ENCODE measurements around the gene CDYL. TPM values are rescaled to one million over a fixed set of nuclear protein-coding genes. Genes with fewer than 3 reads are reported as not detected.

CDYL gene, protein sequence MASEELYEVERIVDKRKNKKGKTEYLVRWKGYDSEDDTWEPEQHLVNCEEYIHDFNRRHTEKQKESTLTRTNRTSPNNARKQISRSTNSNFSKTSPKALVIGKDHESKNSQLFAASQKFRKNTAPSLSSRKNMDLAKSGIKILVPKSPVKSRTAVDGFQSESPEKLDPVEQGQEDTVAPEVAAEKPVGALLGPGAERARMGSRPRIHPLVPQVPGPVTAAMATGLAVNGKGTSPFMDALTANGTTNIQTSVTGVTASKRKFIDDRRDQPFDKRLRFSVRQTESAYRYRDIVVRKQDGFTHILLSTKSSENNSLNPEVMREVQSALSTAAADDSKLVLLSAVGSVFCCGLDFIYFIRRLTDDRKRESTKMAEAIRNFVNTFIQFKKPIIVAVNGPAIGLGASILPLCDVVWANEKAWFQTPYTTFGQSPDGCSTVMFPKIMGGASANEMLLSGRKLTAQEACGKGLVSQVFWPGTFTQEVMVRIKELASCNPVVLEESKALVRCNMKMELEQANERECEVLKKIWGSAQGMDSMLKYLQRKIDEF
- 65.8 TPM for total RNA-seq (2013)
- polyA plus RNA-seq (10 to 100 TPM in 1 of 3 donors, 1 to 10 TPM in 2; 2.9 to 21.2 (median 4.2) TPM), polyA minus RNA-seq (39.9 and 93.4 TPM in 2 replicates), total RNA-seq (24.6 to 48.5 (median 40.9) reads per million in 11 experiments)

DNA sequence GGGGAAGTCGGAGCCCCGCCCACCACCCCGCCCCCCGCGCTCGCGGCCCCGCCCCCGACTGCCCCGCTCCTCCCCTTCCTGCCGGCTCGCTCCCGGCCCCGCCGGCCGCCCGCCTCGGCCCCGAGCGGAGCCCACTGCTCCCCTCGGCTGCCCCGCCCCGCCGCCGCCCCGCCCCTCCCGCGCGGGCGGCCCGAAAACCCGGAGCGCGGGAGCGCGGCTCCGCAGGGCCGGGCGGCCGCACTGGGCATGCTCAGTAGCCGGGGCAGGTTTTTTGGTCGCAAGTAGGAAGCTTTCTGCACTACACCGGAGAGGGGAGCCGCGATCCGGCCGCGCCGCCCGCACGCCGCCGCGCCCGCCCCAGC is at the start of gene CDYL:
CDYL (plus strand) TSS at position 274 of the 362 bp plus-strand sequence. CDS start 380 bp downstream, outside the sequence.
- Histone ChIP-seq H3K4me1 (ENCODE audit: control insufficient read depth in 1 of 2, insufficient read depth in 2 of 2, low read length in 2 of 2) (peaks cover 26 to 39% of the 10 kb centered on the region in 2 donors), H3K9ac (ENCODE audit: insufficient read depth, low read length, poor library complexity, severe bottlenecking) (peak within 1 kb of the TSS; percentile 69), H3K36me3 (replicated peaks in 1 of 2; ENCODE audit: control insufficient read depth in 1 of 2, insufficient read depth in 2 of 2, low read length in 2 of 2) (no peaks in the 10 kb centered on the region), H3K27me3 (ENCODE audit: control insufficient read depth in 2 of 2, insufficient read depth in 2 of 2, low read length in 2 of 2) (peaks cover 4 to 22% of the 10 kb centered on the region in 2 donors), H3K79me2 (ENCODE audit: insufficient read depth, low read length) (peaks cover 41% of the 10 kb centered on the region), H3K9me3 (replicated peaks in 1 of 2; ENCODE audit: control insufficient read depth in 1 of 2, insufficient read depth in 1 of 2, low read length in 2 of 2) (no peaks in the 10 kb centered on the region), H3K4me2 (replicated peaks; ENCODE audit: extremely low read depth, low read length, poor library complexity, severe bottlenecking) (peak within 1 kb of the TSS; percentile 87), H2AFZ (ENCODE audit: insufficient read depth, low read depth, low read length, poor library complexity, severe bottlenecking) (peak within 1 kb of the TSS; percentile 96), H3K4me3 (replicated peaks in 1 of 3; ENCODE audit: low read depth in 2 of 3, low read length in 3 of 3) (peak within 1 kb of the TSS; percentile 71 to 95 (median 79)), H3K27ac (ENCODE audit: low read depth in 1 of 2, low read length in 2 of 2) (peak within 1 kb of the TSS; percentile 74 to 78), H4K20me1 (ENCODE audit: insufficient read depth, low read length) (peaks cover 40% of the 10 kb centered on the region)
- no peak for TF ChIP-seq CTCF (IDR thresholded peaks at IDR 0.05)
- Mint-ChIP-seq H3K36me3 (peaks cover 1 to 3% of the 10 kb centered on the region in 2 donors), H3K9me3 (peaks cover 5 to 17% (median 8%) of the 10 kb centered on the region in 7 donors), H3K4me1 (peaks cover 40% of the 10 kb centered on the region), H3K27ac (peak within 1 kb of the TSS; percentile 74 to 89 (median 84)), H3K27me3 (ENCODE audit: low read depth in 3 of 3) (peaks cover 17 to 24% (median 17%) of the 10 kb centered on the region in 3 donors), H3K4me3 (peak within 1 kb of the TSS; percentile 92)
- DNase-seq = peak; percentile 84 to 89 (median 85)
- WGBS (ENCODE audit: insufficient coverage) = 0% methylated on average over 42 of the region's 55 CpGs
- intact Hi-C loops (cut with micrococcal nuclease) = loop anchor here (5.0 to 10.0 kb wide), 6 partner anchors 91 to 1229 kb away; partner anchors contain the start of genes RPP40 (in 2 of the 2), ECI2 (in 1 of the 2), FARS2 (in 1 of the 2) and LYRM4 (in 1 of the 2)

GRCh38 chr6:4726645-4727044 is 49.6 kb upstream of the CDYL start:
- no peak overlapping the region for H3K27ac ChIP-seq (ENCODE audit: low read depth in 1 of 2, low read length in 2 of 2)
- no peak overlapping the region for H3K4me2 ChIP-seq (replicated peaks; ENCODE audit: extremely low read depth, low read length, poor library complexity, severe bottlenecking)
- H3K4me3 ChIP-seq (replicated peaks in 1 of 3; ENCODE audit: low read depth in 2 of 3, low read length in 3 of 3) = no peak overlapping the region
- no peaks in the 10 kb centered on the region for H3K4me1 ChIP-seq (ENCODE audit: control insufficient read depth in 1 of 2, insufficient read depth in 2 of 2, low read length in 2 of 2)
- no peaks in the 10 kb centered on the region for H3K27me3 ChIP-seq (ENCODE audit: control insufficient read depth in 2 of 2, insufficient read depth in 2 of 2, low read length in 2 of 2)
- peaks cover 1 to 5% (median 3%) of the 10 kb centered on the region in 3 donors for H3K27me3 Mint-ChIP-seq (ENCODE audit: low read depth in 3 of 3)
- H2AFZ ChIP-seq (ENCODE audit: insufficient read depth, low read depth, low read length, poor library complexity, severe bottlenecking) = no peak overlapping the region
- H4K20me1 ChIP-seq (ENCODE audit: insufficient read depth, low read length) = no peaks in the 10 kb centered on the region
- no peak overlapping the region for H3K27ac Mint-ChIP-seq
- H3K9ac ChIP-seq (ENCODE audit: insufficient read depth, low read length, poor library complexity, severe bottlenecking) = no peak overlapping the region
- no peak overlapping the region for H3K4me3 Mint-ChIP-seq
- DNase-seq = no peak
- H3K36me3 Mint-ChIP-seq = no peaks in the 10 kb centered on the region
- WGBS (ENCODE audit: insufficient coverage) = no CpG with 5 or more reads among the region's 1 CpG
- H3K9me3 ChIP-seq (replicated peaks in 1 of 2; ENCODE audit: control insufficient read depth in 1 of 2, insufficient read depth in 1 of 2, low read length in 2 of 2) = no peaks in the 10 kb centered on the region
- H3K4me1 Mint-ChIP-seq = peaks cover 3% of the 10 kb centered on the region
- no peaks in the 10 kb centered on the region for H3K79me2 ChIP-seq (ENCODE audit: insufficient read depth, low read length)
- no peaks in the 10 kb centered on the region for H3K36me3 ChIP-seq (replicated peaks in 1 of 2; ENCODE audit: control insufficient read depth in 1 of 2, insufficient read depth in 2 of 2, low read length in 2 of 2)
- no peak for TF ChIP-seq CTCF (IDR thresholded peaks at IDR 0.05)
- intact Hi-C loops (cut with micrococcal nuclease) = no loop called here
- peaks cover 0 to 3% (median 0%) of the 10 kb centered on the region in 7 donors for H3K9me3 Mint-ChIP-seq
